KG1 (cell line): ENCODE data around the gene APLNR.
"Not testable (repeated sequence)": the region's sequence is repeated elsewhere in the genome, so short reads cannot be mapped to it uniquely, and the experiment has no call there.

ENCODE experiments used
- DNase-seq: peaks from one replicate; lab custom pipeline; 2025; lab: John Stamatoyannopoulos, UW

APLNR gene

GRCh38 chr11:57237204-57237681 is at the start of gene APLNR:
APLNR (minus strand) TSS chr11:57237250; CDS start chr11:57237004, 246 bp downstream.
- DNase-seq: no peak

- DNase-seq: no peak
Measured at GRCh38 chr11:57283231-57283990, 46.4 kb upstream of the APLNR start.

GRCh38 chr11:57281546-57281945 is 44.5 kb upstream of the APLNR start:
- not testable (repeated sequence) for DNase-seq

- no peak for DNase-seq
Measured at GRCh38 chr11:57279116-57279515, 42.1 kb upstream of the APLNR start.

- no peak for DNase-seq
Measured at GRCh38 chr11:57278721-57279095, 41.7 kb upstream of the APLNR start.

- no peak for DNase-seq
Measured at GRCh38 chr11:57277845-57278720, 41.0 kb upstream of the APLNR start.

GRCh38 chr11:57276971-57277675 is 40.1 kb upstream of the APLNR start:
- DNase-seq: no peak

- DNase-seq: no peak
Measured at GRCh38 chr11:57276169-57276970, 39.3 kb upstream of the APLNR start.

- no peak for DNase-seq
Measured at GRCh38 chr11:57275582-57275981, 38.5 kb upstream of the APLNR start.

GRCh38 chr11:57274904-57275498 is 38.0 kb upstream of the APLNR start:
- no peak for DNase-seq

GRCh38 chr11:57273448-57274058 is 36.5 kb upstream of the APLNR start:
- no peak for DNase-seq

- no peak for DNase-seq
Measured at GRCh38 chr11:57269571-57270021, 32.5 kb upstream of the APLNR start.

- no peak for DNase-seq
Measured at GRCh38 chr11:57266157-57266556, 29.1 kb upstream of the APLNR start.

- no peak for DNase-seq
Measured at GRCh38 chr11:57263351-57263750, 26.3 kb upstream of the APLNR start.

GRCh38 chr11:57262157-57262556 is 25.1 kb upstream of the APLNR start:
- DNase-seq: no peak

GRCh38 chr11:57260937-57261783 is 24.1 kb upstream of the APLNR start:
- DNase-seq: no peak

GRCh38 chr11:57256119-57256518 is 19.1 kb upstream of the APLNR start:
- no peak for DNase-seq

GRCh38 chr11:57255618-57256017 is 18.6 kb upstream of the APLNR start:
- no peak for DNase-seq

GRCh38 chr11:57254631-57255030 is 17.6 kb upstream of the APLNR start:
- DNase-seq: no peak
